Measurements from ENCODE around the gene USH2A.

The USH2A gene

GRCh38 chr1:216281757-216282156, 141.5 kb downstream of the USH2A start:
- DNase-seq: no peak

GRCh38 chr1:216270086-216270773, 153.0 kb downstream of the USH2A start:
- DNase-seq: no peak

- no peak for DNase-seq
Measured at GRCh38 chr1:216261631-216262030, 161.6 kb downstream of the USH2A start.

GRCh38 chr1:216258856-216259255, 164.4 kb downstream of the USH2A start:
- DNase-seq: no peak

GRCh38 chr1:216258386-216258785, 164.9 kb downstream of the USH2A start:
- no peak for DNase-seq

GRCh38 chr1:216250861-216251260, 172.4 kb downstream of the USH2A start:
- no peak for DNase-seq

- DNase-seq: no peak
Measured at GRCh38 chr1:216248628-216249027, 174.6 kb downstream of the USH2A start.

- no peak for DNase-seq
Measured at GRCh38 chr1:216247937-216248336, 175.3 kb downstream of the USH2A start.

- DNase-seq: no peak
Measured at GRCh38 chr1:216246577-216247203, 176.6 kb downstream of the USH2A start.

- DNase-seq: no peak
Measured at GRCh38 chr1:216238844-216239243, 184.4 kb downstream of the USH2A start.

GRCh38 chr1:216237927-216238542, 185.2 kb downstream of the USH2A start:
- no peak for DNase-seq

GRCh38 chr1:216224233-216224632, 199.0 kb downstream of the USH2A start:
- DNase-seq: no peak

- DNase-seq: no peak
Measured at GRCh38 chr1:216223486-216223885, 199.8 kb downstream of the USH2A start.

GRCh38 chr1:216222288-216222687, 201.0 kb downstream of the USH2A start:
- DNase-seq: no peak

- DNase-seq: no peak
Measured at GRCh38 chr1:216221260-216221700, 202.0 kb downstream of the USH2A start.

GRCh38 chr1:216216305-216216704, 206.9 kb downstream of the USH2A start:
- no peak for DNase-seq

GRCh38 chr1:216215169-216215568, 208.1 kb downstream of the USH2A start:
- no peak for DNase-seq

GRCh38 chr1:216212826-216213225, 210.4 kb downstream of the USH2A start:
- no peak for DNase-seq

- no peak for DNase-seq
Measured at GRCh38 chr1:216210081-216210480, 213.2 kb downstream of the USH2A start.

- DNase-seq: no peak
Measured at GRCh38 chr1:216209125-216209524, 214.1 kb downstream of the USH2A start.

GRCh38 chr1:216207154-216207553, 216.1 kb downstream of the USH2A start:
- DNase-seq: no peak

GRCh38 chr1:216205176-216205575, 218.1 kb downstream of the USH2A start:
- no peak for DNase-seq

- no peak for DNase-seq
Measured at GRCh38 chr1:216201946-216202345, 221.3 kb downstream of the USH2A start.

GRCh38 chr1:216200941-216201340, 222.3 kb downstream of the USH2A start:
- no peak for DNase-seq

All from stimulated activated CD4-positive, alpha-beta T cell treated with anti-CD3 and anti-CD28 coated beads, Interleukin-4, amount 100 ng/mL, for 24 hours (primary cell).